OCI-LY7 (cell line): ENCODE data around the gene FBXO31.

ENCODE experiments used
- EZH2phosphoT487 ChIP-seq: fragments of 200-600 bp; sonication (generic); IDR thresholded peaks from 2 replicates; pipeline ENCODE4 v1.6.1; 2018; ENCODE audit warnings: low read depth, borderline replicate concordance, mild to moderate bottlenecking, mixed run types, antibody characterized with exemption, low read length, moderate library complexity, mixed read lengths
- TF ChIP-seq, protein P1 (sequence below): fragments of 200-600 bp; sonication (generic); conservative IDR thresholded peaks from 2 replicates; pipeline ENCODE4 v1.5.1; 2014; ENCODE audit warnings: mild to moderate bottlenecking, antibody characterized with exemption, low read length, moderate library complexity, mixed read lengths

DNA sequence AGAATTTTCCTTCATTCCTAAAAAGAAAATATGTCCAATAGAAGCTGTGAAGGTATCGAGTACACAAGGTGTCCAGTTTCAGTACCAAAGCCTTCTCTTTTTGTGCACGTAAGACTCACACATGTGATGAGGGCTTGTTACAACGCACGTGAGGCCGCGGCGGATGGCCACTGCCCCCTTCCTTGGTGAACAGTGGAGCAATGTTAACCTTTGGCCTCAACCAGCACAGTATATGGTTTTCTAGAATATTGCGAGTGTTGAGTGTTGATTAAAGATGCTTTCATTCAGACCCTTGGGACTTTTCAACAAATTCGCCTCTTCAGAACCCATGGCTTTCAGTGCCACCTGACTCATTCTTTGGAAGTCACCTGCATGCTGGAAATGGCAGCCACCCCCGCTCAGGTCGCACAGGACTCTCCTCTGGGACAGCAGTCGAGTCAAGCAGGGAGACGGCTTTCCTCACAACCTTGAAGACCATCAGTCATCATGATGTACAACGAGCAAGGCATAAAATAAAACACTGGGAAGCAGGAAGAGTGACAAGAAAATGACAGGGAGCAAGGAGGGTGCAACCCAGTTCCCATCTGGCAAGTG lies 23.0 kb upstream of the FBXO31 start:
- TF ChIP-seq, protein P1, sequence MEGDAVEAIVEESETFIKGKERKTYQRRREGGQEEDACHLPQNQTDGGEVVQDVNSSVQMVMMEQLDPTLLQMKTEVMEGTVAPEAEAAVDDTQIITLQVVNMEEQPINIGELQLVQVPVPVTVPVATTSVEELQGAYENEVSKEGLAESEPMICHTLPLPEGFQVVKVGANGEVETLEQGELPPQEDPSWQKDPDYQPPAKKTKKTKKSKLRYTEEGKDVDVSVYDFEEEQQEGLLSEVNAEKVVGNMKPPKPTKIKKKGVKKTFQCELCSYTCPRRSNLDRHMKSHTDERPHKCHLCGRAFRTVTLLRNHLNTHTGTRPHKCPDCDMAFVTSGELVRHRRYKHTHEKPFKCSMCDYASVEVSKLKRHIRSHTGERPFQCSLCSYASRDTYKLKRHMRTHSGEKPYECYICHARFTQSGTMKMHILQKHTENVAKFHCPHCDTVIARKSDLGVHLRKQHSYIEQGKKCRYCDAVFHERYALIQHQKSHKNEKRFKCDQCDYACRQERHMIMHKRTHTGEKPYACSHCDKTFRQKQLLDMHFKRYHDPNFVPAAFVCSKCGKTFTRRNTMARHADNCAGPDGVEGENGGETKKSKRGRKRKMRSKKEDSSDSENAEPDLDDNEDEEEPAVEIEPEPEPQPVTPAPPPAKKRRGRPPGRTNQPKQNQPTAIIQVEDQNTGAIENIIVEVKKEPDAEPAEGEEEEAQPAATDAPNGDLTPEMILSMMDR = no peak
- TF ChIP-seq EZH2phosphoT487 = no peak
